Measurements from ENCODE around the gene AIF1.
A peak's percentile ranks its signal among the peaks of the same experiment; 100 is the strongest.

Gene AIF1

DNA sequence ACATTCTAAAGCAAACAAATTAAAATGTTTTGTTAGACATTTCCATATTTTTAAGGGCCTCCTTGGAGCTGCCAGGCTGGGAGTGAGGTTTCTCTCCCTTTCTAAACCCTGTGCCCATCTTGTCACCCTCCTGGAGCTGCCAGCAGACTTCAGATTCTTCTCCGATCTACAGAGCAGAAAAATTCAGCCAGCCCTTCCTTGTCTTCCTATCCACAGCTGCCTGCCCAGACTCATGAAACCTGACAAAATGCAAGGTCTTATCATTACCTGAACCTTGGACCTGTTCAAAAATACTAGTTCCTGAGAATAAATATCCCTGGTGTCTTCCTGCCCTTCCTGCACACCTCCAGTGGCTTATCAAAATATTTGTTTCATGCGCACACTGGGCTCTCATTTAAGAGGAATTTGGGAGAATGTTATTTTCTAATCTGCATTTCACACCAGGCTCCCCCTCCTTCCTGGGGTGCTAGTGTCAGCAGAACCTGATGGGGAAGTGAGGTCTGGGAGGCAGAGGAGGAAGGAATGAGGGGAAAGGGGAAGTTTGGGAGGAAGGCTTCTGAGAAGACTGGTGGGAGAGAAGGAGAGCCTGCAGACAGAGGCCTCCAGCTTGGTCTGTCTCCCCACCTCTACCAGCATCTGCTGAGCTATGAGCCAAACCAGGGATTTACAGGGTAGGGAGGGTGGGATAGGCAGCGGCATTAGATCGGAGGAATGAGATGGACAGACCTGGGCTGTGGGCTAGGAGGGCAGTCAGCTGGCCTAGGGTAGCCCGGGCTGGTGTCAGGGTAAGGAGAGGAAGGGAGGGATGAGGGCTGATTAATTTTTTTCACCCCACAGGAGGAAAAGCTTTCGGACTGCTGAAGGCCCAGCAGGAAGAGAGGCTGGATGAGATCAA, at the start of gene AIF1:
AIF1 (plus strand) TSS at position 551 of the 895 bp plus-strand sequence; CDS start at position 647, 96 bp downstream.
- DNase-seq = no peak

DNA sequence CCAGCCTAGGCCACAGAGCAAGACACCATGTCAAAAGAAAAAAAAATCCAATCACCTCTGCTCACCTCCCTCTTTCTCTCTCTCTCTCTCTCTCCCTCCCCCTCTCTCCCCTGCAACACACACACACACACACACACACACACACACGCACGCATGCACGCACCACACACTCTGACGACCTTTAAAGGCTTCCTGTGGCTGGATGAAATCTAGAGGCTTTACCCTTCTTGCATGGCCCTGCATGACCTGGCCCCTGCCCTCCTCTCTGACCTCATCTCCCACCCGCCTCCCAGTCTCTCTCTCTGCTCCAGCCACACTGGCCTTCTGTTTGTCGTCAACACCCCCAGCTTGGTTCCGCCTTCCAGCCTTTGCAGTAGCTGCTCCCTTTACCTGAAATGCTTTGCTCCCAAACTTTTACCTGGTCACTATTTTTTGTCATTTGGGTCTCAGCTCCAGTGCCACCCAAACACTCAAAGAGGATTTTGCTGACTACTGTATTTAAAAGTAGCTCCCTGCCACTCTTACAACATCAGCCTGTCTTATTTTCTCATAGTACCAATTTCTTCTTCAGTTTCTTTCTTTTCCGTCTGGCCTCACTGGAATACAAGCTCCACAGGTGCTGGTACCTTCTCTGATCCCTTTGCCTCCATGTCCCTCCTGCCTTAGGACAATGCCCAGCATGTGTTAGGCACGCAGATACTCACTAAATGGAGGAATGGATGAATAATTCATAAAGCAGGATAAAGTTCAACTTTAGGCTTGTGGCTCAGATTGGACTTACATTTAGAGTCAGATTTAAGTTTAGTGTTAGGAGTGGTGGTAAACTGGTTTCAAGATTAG, 47.3 kb upstream of the AIF1 start:
- DNase-seq = no peak

DNA sequence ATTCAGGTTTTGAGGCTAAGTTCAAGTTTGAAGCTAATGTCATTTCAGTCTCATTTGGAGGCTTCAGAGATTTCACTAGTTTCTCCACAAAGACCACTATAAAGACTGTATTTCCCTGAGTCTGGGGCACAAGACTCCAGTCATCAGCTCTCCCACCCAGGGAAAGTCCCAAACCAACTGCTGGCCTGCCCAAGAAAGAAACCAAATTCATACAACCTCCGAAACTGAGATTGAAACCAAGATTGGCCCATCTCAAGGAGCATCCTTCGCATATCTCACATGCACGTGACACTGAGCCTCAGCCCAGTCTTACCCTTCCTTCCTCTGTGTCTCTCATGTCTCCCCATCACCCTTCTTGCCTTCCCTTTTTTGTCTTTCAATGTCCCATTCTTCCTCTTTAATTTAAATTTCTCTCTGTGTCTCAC, 46.5 kb upstream of the AIF1 start:
- no peak for DNase-seq

DNA sequence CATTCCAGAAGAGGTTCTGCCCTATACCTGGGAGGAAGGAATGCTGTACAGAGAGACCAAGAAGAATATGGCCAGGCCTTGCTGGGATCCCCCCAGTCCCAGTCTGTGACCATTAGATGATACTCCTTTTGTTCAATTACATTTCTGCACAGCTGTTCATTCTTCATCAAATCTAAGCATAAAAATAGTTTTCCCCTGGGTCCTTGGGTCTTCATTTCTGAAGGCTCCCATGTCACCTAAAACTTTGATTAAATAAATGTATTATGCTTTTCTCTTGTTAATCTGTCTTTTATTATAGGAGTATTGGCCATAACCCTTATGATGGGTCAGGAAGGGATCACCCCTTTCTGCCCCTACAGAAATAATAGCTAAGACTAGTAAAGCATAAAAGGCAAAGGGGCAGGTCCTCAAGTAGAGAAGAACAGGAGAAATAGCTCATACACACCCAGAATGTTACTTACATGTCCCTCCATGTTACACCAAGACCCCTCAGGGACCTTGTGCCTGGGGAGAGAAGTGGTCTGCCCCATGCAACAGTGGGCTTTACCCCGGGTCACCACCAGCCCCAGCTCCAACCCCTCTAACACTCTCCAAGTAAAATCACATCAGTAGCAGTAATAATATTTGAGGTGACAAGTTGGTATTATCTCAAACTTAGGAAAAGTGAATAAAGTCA, 45.0 kb upstream of the AIF1 start:
- DNase-seq = no peak

DNA sequence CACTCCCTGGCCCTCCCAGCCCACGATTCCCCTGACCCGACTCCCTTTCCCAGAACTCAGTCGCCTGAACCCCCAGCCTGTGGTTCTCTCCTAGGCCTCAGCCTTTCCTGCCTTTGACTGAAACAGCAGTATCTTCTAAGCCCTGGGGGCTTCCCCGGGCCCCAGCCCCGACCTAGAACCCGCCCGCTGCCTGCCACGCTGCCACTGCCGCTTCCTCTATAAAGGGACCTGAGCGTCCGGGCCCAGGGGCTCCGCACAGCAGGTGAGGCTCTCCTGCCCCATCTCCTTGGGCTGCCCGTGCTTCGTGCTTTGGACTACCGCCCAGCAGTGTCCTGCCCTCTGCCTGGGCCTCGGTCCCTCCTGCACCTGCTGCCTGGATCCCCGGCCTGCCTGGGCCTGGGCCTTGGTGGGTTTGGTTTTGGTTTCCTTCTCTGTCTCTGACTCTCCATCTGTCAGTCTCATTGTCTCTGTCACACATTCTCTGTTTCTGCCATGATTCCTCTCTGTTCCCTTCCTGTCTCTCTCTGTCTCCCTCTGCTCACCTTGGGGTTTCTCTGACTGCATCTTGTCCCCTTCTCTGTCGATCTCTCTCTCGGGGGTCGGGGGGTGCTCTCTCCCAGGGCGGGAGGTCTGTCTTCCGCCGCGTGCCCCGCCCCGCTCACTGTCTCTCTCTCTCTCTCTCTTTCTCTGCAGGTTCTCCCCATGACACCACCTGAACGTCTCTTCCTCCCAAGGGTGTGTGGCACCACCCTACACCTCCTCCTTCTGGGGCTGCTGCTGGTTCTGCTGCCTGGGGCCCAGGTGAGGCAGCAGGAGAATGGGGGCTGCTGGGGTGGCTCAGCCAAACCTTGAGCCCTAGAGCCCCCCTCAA, 42.8 kb upstream of the AIF1 start, which contains the start of gene LTA:
LTA (plus strand) TSS at position 249 of the 871 bp plus-strand sequence; CDS start at position 703, 454 bp downstream.
- no peak for DNase-seq

DNA sequence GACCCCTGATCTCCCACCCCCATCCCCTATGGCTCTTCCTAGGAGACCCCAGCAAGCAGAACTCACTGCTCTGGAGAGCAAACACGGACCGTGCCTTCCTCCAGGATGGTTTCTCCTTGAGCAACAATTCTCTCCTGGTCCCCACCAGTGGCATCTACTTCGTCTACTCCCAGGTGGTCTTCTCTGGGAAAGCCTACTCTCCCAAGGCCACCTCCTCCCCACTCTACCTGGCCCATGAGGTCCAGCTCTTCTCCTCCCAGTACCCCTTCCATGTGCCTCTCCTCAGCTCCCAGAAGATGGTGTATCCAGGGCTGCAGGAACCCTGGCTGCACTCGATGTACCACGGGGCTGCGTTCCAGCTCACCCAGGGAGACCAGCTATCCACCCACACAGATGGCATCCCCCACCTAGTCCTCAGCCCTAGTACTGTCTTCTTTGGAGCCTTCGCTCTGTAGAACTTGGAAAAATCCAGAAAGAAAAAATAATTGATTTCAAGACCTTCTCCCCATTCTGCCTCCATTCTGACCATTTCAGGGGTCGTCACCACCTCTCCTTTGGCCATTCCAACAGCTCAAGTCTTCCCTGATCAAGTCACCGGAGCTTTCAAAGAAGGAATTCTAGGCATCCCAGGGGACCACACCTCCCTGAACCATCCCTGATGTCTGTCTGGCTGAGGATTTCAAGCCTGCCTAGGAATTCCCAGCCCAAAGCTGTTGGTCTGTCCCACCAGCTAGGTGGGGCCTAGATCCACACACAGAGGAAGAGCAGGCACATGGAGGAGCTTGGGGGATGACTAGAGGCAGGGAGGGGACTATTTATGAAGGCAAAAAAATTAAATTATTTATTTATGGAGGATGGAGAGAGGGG, 41.6 kb upstream of the AIF1 start:
- DNase-seq = no peak

DNA sequence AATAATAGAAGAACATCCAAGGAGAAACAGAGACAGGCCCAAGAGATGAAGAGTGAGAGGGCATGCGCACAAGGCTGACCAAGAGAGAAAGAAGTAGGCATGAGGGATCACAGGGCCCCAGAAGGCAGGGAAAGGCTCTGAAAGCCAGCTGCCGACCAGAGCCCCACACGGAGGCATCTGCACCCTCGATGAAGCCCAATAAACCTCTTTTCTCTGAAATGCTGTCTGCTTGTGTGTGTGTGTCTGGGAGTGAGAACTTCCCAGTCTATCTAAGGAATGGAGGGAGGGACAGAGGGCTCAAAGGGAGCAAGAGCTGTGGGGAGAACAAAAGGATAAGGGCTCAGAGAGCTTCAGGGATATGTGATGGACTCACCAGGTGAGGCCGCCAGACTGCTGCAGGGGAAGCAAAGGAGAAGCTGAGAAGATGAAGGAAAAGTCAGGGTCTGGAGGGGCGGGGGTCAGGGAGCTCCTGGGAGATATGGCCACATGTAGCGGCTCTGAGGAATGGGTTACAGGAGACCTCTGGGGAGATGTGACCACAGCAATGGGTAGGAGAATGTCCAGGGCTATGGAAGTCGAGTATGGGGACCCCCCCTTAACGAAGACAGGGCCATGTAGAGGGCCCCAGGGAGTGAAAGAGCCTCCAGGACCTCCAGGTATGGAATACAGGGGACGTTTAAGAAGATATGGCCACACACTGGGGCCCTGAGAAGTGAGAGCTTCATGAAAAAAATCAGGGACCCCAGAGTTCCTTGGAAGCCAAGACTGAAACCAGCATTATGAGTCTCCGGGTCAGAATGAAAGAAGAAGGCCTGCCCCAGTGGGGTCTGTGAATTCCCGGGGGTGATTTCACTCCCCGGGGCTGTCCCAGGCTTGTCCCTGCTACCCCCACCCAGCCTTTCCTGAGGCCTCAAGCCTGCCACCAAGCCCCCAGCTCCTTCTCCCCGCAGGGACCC, 40.6 kb upstream of the AIF1 start:
- no peak for DNase-seq

DNA sequence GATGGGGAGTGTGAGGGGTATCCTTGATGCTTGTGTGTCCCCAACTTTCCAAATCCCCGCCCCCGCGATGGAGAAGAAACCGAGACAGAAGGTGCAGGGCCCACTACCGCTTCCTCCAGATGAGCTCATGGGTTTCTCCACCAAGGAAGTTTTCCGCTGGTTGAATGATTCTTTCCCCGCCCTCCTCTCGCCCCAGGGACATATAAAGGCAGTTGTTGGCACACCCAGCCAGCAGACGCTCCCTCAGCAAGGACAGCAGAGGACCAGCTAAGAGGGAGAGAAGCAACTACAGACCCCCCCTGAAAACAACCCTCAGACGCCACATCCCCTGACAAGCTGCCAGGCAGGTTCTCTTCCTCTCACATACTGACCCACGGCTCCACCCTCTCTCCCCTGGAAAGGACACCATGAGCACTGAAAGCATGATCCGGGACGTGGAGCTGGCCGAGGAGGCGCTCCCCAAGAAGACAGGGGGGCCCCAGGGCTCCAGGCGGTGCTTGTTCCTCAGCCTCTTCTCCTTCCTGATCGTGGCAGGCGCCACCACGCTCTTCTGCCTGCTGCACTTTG, 39.6 kb upstream of the AIF1 start, which contains the start of gene TNF:
TNF (plus strand) TSS at position 231 of the 567 bp plus-strand sequence; CDS start at position 408, 177 bp downstream.
- DNase-seq = no peak

DNA sequence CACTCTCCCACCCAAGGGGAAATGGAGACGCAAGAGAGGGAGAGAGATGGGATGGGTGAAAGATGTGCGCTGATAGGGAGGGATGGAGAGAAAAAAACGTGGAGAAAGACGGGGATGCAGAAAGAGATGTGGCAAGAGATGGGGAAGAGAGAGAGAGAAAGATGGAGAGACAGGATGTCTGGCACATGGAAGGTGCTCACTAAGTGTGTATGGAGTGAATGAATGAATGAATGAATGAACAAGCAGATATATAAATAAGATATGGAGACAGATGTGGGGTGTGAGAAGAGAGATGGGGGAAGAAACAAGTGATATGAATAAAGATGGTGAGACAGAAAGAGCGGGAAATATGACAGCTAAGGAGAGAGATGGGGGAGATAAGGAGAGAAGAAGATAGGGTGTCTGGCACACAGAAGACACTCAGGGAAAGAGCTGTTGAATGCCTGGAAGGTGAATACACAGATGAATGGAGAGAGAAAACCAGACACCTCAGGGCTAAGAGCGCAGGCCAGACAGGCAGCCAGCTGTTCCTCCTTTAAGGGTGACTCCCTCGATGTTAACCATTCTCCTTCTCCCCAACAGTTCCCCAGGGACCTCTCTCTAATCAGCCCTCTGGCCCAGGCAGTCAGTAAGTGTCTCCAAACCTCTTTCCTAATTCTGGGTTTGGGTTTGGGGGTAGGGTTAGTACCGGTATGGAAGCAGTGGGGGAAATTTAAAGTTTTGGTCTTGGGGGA, 38.9 kb upstream of the AIF1 start:
- no peak for DNase-seq

DNA sequence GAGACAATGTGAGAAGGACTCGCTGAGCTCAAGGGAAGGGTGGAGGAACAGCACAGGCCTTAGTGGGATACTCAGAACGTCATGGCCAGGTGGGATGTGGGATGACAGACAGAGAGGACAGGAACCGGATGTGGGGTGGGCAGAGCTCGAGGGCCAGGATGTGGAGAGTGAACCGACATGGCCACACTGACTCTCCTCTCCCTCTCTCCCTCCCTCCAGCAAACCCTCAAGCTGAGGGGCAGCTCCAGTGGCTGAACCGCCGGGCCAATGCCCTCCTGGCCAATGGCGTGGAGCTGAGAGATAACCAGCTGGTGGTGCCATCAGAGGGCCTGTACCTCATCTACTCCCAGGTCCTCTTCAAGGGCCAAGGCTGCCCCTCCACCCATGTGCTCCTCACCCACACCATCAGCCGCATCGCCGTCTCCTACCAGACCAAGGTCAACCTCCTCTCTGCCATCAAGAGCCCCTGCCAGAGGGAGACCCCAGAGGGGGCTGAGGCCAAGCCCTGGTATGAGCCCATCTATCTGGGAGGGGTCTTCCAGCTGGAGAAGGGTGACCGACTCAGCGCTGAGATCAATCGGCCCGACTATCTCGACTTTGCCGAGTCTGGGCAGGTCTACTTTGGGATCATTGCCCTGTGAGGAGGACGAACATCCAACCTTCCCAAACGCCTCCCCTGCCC, 38.0 kb upstream of the AIF1 start:
- DNase-seq = no peak

DNA sequence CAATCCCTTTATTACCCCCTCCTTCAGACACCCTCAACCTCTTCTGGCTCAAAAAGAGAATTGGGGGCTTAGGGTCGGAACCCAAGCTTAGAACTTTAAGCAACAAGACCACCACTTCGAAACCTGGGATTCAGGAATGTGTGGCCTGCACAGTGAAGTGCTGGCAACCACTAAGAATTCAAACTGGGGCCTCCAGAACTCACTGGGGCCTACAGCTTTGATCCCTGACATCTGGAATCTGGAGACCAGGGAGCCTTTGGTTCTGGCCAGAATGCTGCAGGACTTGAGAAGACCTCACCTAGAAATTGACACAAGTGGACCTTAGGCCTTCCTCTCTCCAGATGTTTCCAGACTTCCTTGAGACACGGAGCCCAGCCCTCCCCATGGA, 37.5 kb upstream of the AIF1 start:
- DNase-seq = no peak

DNA sequence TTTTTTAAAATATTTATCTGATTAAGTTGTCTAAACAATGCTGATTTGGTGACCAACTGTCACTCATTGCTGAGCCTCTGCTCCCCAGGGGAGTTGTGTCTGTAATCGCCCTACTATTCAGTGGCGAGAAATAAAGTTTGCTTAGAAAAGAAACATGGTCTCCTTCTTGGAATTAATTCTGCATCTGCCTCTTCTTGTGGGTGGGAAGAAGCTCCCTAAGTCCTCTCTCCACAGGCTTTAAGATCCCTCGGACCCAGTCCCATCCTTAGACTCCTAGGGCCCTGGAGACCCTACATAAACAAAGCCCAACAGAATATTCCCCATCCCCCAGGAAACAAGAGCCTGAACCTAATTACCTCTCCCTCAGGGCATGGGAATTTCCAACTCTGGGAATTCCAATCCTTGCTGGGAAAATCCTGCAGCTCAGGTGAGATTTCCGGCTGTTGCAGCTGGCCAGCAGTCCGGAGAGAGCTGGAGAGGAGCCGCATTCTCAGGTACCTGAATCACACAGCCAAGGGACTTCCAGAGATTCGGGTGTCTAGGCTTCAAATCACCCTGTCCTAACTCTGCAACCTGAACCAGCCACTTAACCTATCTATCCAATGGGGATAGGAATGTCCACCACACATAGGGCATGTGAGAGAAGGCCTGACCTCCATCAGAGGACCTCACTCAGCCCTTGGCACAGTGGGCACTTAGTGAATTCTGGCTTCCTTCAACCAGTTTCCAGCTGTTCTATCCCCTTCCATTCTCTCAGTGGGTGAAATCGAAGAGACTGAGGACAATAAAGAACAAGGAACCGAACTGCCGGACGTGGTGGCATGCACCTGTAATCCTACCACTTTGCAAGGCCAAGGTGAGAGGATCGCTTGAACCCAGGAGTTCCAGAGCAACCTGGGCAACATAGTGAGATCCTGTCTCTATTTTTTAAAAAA, 36.6 kb upstream of the AIF1 start:
- DNase-seq = no peak

DNA sequence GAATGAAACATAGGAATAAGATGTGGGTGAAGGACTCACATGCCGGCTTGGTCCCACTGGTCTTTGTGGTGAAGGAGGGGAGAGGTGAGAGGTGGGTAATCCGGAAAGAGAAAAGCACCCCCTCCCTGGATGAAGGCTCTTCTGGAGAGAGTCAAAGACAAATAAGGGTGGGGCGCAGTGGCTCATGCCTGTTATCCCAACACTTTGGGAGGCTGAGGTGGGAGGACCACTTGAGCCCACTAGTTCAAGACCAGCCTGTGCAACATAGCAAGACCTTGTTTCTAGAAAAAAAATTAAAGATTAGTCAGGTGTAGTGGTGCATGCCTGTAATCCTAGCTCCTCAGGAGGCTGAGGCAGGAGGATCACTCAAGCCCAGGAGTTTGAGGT, 35.9 kb upstream of the AIF1 start:
- no peak for DNase-seq

DNA sequence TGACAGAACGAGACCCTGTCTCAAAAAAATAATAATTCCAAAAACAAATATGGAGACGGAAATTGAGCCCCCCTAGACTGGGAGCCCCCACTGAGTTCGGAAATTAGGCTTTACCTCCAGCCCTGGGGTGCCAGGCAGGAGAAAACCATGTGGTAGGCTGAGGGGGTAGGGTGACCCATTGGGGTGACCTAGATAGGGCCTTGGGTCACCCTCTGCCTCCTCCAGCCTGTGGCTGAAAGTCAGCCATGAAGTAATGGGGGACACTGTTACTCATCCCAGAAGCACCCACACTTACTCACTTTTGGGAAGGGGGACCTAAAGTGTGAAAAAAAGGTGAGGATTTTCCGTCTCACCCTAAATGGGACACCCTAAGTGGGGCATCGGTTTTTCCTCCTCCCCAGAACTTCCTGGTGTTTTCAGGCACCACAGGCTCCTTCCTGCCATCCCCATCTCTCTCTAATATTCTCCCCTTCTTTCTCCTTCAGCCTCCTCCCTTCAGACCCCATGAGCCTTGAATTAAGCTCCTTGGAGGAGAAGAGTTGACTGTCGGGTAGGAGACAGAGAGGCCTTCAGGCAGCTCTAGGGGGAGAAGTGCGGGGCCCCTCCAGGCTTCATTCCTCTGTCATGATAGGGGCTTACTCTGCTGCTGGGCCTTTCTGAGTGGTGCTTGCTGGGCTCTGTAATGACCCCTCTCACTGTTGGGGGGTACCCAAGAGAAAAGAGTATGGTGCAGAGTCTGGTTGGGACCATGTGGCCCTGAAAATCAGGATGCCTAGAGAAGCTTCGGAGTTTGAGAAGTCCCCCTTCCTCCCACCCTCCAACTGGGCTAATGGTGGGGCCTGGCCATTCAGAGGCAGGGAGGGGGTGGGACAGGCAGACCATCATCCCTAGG, 35.2 kb upstream of the AIF1 start:
- no peak for DNase-seq

DNA sequence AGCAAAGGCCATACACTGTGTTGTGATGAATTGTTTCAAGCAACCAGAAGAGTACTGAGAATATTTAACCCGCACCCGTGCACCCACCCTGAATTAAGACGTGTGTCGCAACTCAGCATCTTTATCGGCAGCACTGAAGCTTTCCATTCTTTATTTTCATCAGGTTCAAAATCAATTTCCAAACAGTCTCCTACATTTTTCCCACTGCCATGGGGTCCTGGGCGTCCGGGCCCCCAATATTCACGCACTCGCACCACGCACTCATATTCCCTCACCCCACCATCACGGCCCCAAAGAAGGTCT, 34.6 kb upstream of the AIF1 start:
- no peak for DNase-seq

DNA sequence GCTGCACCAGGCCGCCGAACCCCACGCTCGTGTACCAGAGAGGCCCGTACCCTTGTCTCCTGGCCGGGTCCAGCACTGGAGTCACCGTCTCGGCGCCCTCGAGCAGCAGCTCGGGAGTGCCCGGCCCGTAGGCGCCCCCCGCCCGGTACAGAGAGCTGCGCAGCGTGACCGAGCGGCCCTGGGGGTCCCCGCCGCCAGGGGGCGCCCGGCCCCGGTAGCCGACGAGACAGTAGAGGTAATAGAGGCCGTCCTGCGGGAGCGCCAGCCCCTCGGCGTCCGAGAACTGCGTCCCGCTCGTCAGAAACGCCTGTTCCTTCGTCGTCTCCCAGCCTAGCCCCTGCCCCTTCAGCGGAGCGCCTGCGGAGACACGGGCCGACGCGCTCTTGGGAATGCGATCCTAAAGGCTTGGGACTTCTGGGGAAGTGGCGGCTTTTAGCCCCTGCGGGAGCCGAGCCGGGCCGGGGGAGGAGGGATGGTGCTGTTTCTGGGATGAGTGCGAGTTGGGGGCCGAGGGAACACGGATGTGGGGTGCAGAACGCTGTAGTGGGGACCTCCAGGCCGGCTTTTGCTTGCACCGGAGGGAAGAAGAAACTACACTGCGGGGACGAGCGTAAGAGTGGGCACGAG, 34.1 kb upstream of the AIF1 start:
- DNase-seq = peak; percentile 56
